Tongue (tissue), 2 donors: Measurements from ENCODE around the gene MAB21L3. TPM values are rescaled to one million over a fixed set of nuclear protein-coding genes. Genes with fewer than 3 reads are reported as not detected.

Experiments used
- DNase-seq: peaks from one replicate; pipeline ENCODE4 v3.0.0-alpha.2; 2015
- total RNA-seq: library from RNA; depleted of rRNA; stranded (reverse); fragments of >200 nt; gene quantifications from one replicate; pipeline ENCODE4 v1.2.3, GENCODE V29; 2014

Gene MAB21L3
- total RNA-seq = 0.31 TPM

DNA sequence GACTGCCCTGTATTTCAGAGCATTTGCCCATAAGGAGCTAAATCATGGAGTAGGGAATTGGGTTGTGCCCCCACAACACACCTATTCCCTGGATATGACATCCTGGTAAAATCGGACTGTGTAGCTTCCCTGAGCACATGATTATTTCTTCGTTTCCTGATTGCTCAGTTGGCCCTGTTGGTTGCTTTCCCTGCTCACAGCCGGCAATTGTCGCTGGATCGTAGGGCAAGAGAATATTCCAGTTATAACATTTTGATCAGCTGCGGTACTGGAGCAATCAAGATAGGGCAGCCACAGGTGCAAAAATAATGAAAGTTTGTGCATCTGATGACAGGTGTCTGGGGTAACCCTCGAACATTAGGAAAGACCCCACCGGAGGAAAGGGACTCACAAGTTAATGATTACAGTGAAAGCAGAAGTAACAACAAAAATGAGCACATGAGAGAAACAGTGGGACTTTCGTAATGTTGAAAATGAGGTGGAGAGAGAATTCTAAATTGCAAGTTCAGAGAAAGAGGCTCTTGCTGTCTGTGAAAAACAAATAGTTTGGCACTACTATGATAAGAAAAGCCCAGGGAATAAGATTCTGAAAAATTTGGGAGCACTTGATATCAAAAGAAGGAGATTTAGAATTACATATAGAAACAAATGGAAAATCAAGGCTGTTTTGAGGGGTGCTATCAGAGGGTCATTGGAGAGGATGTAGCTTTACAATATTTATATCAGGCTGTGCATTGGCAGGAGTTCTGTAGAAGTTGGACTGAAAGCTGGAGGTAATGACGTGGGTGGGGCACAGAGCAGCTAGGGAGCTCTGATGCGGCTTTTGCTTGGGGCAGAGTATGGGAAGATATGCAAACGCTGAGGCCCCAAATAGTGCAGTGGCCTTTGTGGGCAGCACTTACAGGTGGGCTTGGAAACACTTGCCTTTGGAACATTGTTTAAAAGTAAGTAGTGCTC is at the start of gene MAB21L3:
TSS of gene MAB21L3 (plus strand) at position 833 of the 957 bp plus-strand sequence. CDS start 1,217 bp downstream, outside the sequence.
- DNase-seq = no peak

DNA sequence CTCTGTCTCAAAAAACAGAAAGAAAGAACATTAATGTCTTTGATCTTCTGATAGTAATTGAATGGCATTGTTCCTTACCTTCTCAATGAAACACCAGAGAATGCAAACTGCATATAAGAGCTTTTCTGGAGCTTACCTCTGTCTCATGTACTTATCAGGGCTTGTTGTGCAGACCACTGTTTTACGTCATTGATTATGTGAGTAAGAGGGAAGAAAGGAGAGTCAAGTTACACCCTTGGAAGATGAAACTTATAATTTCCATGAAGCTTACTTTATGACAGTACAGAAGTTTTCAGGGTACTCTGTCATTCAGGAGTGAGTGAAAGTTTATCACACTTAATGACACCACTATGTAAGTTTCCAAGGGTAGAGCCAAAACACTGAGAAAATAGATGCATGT is 49.0 kb upstream of the MAB21L3 start:
- no peak for DNase-seq

DNA sequence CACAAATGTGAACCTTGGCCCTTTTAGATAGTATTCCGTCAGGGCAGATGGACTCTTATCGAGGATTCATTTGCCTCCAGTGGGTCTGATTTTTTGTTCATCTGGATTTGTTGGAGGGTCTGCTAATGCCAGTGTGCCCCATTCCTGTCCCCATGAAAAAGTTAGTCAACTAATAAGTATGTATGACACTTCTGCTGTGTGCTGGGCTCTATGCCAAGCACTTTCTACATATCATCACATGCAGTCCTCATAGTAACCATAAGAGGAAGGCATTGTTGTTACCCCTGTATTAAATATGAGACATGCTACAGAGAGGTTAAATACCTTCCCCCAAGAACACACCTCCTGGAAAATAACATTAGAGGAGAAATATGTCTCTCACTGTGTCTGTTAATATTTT is 46.6 kb upstream of the MAB21L3 start:
- peak; percentile 5 for DNase-seq

DNA sequence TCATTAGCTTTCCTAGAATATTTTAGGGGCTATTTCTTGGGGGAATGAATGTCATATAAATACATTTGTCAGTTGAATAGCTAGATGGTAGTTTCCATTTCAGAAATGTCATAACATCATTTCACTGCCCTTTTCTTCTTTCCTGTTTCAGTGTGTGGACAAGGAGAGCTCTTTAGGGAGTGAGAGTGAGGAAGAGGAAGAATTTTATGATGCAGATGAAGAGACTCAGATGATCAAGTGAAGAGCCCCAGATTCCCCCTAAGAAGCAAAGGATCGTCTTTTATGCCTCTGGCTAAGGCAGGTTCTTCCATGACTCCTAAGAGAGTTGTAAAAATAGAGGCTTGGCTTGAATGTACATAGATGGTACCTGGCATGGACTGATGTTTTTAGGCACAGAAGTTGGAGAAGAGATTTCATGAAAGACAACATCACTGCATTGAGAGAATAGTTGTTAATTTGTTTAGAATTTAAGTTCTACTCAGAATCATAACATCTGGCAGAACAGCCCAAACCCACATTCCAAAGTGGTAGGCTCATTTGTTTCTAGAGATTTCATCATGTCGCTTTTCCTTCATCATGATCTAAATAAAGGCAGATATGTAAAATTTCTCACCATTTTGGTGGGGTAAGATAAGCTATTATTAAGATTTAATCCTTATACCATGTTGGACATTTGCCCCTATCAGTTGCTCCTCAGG is 44.2 kb upstream of the MAB21L3 start:
- DNase-seq = peak; percentile 15

DNA sequence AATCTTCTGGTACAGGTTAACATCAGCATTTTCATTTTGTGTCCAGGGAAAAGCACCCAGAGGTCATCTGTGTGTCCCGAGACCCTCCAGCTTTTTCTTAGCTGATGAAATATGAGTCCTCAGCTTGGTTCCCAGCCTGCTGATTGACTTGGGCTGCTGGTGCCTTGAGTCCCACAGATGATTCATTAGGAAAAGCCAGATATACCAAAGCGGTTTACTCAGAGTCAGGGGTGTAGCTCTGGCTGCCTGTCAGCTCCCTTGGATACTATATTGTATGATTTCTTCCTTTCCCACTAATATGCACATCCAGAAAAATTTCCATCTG is 43.7 kb upstream of the MAB21L3 start:
- DNase-seq = peak; percentile 75

DNA sequence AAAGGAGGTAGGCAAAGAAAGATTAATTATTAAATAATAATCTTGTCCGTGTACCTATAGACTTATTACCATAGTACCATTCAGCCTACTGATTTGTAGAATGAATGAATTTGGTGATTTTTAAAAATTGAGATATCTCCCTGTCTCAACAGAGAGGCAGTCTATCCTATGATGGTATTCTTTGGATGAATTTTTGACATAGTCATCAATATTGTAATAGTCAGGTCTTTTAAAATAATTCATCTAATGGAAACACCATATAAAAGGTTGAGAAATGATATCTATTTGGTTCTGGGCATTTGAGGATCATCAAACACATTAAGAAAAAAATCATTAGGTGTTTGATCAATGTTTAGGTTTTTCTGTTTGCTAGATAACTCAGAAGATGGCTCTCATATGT is 35.6 kb upstream of the MAB21L3 start:
- DNase-seq = no peak

DNA sequence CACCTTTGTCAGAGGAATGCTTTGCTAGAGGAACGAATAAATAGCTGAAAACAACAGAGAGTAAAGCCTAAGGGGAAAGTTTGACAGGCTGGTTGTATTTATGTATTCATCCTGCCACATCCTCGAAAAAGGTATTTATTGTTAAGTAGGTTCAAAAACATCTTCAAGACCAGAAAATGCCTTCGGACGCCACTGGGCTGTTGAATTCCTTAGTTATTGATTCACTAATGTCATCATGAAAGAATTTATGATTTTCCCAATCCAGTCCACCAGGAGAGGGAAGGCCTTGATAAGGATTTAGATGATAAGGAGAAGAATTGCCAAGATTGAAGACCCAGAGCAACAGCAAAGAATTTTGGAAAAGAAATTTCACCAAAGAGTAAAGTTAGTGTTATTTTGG is 35.2 kb upstream of the MAB21L3 start:
- no peak for DNase-seq

DNA sequence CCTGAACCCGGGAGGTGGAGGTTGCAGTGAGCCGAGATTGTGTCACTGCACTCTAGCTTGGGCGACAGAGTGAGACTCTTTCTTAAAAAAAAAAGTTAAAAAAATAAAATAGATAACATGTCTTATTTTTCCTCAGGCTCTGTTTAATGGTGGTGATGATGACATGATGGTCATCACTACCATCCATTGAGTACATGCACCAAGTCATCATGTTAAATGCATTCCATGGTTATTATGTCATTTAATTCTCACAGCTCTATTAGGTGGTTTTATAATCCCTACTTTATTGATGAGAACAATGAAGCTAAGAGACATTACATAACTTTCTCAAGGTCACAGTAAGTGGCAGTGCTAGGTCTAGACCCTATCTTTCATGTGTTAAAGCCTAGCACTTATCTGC is 34.4 kb upstream of the MAB21L3 start:
- DNase-seq = no peak

DNA sequence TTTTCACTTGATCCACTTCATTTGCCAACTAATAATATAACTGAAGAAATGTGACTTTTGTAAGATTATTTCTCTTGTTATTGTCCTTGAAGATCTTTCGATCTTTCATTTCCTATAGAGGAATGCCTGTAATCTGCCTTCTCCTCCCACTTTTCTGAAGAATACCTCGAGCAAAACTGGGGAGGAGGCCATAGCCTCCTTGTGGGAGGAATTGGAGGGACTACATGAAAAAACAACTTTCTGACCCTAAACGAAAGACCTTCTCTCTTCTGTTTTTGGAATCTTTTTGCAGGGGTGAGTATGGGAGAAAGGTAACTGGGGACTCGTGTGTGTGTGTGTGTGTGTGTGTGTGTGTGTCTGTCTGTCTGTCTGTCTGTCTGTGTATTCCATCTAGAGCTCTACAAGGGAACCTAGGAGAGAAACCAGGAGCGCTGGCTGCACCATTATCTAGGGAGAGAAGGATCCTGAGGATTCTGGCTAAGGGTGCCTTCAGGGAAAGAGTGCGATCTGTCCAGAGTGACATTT is 32.4 kb upstream of the MAB21L3 start:
- no peak for DNase-seq

DNA sequence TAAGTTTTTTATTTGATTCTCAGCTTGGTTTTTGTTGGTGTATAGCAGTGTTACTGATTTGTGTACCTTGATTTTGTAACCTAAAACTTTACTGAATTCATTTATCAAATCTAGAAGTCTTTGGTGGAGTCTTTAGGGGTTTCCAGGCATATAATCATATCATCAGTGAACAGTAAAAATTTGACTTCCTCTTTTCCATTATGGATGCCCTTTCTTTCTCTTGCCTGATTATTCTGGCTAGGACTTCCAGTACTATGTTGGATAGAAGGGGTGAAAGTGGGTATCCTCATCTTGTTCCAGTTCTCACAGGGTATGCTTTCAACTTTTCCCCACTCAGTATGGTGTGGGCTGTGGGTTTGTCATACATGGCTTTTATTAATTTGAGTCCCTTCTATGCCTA is 23.6 kb upstream of the MAB21L3 start:
- DNase-seq = no peak

DNA sequence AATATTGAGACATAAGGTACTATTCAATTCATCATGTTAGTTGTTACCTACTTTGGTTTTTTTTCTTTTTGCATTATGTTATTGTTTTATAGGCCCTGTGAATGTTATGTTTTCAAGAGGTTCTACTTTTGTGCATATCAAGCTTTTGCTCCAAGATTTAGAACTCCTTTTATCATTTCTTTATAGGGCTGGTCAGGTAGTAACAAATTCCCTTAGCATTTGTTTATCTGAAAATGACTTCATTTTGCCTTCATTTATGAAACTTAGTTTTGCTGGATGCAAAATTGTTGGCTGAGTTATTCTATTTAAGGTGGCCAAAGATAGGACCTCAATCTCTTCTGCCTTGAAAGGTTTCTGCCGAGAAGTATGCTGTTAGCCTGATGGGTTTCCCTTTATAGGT is 21.3 kb upstream of the MAB21L3 start:
- no peak for DNase-seq

DNA sequence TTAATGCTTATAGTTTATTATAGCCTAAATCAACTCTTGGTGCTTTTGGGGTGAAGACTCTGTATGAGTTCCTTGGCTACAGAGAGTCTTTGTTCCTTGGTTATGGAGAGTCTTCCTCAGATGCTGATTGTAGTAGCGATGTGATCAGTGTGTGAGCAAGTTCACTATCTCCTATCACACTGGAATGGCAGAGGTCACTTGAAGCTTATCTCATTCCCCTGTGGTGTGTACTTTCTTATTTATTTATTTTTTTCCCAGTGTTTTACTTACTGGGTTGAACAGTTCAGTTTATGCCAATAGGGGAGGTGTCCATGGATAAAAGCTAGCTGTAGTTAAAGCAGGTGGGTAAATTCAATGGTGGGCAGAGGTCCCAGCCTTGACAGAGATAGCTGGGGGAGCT is 20.1 kb upstream of the MAB21L3 start:
- no peak for DNase-seq

DNA sequence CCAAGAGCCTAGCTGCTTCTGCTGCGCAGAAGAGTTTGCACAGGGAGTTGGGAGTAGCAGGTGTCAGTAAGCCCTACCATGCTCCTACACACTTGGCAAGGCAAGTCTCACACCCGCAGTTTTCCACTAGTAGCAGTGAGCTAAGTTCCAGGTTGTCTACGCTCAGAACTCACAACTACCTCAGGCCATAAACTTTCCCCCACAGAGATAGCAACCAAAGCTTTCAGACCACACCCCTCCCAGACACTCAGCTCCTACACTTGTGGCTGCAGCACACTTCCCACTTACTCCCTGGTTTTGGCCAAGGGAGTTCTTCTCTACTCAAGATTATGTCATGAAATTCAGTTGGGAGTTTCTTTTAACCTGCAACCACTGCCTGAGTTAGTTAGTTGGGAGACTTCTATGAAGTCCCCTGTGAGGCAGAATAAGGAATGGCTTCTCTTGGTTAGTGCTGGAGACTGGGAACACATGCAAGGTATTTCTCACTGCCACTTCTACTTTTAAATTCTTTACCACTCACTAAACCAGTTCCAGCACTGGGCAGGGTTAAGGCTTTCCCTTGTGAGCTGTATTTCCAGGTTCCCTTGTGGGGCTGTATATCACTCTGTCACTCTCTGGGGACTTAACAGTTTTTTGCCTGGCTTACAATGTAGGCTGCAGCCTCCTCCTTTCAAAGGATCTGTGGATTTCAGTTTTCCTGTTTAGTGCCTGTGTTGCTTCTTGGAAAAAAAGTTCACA is 18.3 kb upstream of the MAB21L3 start:
- DNase-seq = no peak

DNA sequence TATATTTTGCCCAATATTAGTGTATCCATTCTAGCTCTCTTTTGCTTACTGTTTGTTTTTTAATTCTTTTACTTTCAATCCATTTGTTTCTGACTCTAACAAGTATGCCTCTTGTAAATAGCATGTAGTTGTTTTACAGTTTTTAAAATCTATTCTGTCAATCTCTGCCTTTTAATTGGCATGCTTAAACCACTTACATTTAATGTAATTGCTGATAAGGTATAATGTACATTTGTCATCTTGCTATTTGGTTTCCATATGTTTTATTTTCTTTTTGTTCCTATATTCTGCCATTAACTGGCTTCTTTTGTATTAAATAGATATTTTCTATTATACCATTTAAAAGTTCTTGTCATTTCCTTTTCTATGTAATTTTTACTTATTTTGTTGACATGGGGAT is 16.2 kb upstream of the MAB21L3 start:
- DNase-seq = no peak

DNA sequence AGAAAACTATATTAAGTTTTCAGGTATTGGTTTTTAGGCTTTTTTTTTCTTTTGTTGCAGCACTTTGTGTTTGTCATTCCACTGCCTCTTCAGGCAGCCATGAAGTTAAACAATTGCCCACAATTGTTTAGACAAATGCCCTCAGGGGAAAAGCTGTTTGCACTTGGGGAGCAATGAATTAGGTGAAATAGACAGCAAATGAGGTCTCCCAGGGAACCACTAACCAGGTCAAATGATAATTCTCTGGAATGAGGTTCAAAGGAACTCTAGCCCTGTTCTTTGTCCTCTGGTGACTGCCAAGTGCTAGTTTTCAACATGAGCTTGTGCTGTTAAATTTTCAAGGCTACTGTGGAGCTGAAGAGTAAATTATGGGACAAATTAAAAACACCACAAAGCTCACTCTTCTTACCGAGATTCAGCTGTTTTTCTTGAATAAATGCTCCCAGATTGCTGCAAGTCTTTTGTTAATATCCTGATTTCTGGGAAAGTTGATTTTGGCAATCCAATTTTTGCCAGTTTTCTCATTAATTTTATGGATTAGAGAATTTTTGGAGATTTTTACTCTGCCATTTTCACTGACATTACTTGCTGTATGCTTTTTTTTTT is 15.1 kb upstream of the MAB21L3 start:
- no peak for DNase-seq

DNA sequence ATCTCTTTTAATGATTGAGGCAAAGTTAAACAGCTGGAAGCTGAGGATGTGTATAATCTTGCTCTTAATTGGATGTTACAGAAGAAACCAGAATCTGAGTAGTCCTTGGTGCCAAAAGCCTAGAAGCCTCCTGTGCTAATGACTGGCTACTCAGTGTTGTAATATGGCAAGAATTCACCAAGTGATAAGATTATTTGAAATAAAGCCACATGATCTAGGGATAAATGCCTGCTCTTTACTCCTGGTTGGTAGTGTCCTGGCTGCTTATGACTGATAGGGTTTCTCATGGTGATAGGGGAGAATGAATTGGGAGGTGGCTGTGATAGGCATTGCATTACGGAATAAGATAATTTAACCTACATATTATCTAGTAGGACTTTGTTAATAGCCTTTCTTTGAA is 13.6 kb upstream of the MAB21L3 start:
- no peak for DNase-seq

DNA sequence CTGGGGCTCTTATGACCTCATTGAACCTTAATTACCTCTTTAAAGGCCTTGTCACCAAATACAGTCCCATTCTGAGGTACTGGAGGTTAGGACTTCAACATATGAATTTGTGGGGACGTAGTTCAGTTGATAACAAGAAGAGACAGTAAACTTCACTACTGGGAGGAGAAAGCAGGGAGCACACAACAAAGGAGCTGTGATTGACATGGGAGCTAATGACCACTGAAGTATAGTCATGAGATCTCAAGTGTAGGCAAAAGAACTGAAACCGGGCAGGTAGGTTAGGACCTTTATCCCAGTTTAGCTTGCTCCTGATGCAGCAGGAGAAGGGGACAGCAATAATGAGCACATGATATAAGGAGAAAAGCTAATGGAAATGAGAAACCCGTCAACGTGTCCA is 11.8 kb upstream of the MAB21L3 start:
- no peak for DNase-seq

DNA sequence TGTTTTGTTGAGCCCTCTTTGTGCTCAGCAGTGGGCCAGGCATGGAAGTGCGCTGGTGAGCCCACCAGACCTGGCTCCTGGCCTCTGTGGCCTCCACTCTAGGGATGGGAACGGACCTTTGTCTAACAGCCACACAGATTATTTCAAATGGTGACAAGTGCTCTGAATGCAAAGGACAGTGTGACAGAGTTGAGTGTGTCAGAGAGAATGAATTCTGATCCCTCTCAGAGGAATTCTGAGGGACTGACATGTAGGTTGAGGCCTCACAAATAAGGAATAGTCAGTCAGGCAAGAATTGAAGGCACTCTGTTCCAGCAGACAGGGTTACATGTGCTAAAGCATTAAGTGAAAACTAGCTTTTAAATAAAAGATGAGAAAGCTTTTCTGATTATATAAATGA is 11.3 kb upstream of the MAB21L3 start:
- no peak for DNase-seq

DNA sequence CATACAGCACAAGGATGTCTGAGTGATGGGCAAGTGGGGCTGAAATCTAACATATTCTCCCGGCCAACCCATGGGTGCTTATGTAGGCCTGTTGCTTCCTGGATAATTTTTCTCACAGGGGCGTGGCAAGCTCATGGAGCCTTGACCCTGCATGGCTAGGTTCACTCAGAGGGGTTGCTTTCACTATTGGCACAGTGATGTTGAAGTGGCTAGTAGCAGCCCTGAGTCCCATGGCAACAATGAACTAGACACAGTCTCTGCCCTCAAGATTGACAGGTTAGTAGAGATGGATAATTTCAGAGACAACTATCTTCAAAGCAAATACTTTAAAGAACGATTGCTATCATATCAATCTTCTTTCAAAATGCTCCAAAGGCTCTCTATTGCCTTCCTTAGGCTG is 6.5 kb upstream of the MAB21L3 start:
- DNase-seq = no peak

DNA sequence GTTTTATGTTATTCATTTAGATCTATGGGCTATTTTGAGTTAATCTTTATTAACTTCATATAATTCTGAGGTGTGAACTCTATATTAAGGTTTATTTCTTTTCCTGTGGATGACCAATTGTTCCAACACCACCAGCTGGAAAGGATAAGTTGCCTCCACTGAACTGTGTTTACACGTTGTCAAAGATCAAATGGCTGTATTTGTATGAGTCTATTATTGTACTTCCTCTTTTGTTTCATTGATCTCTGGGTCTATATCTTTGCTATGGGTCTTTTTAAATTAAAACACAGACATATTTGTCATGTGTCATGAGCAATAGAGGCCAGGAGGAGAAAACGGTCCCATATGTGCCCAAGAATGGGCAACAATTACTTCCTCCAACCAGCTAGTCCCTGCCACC is 5.2 kb upstream of the MAB21L3 start:
- no peak for DNase-seq

DNA sequence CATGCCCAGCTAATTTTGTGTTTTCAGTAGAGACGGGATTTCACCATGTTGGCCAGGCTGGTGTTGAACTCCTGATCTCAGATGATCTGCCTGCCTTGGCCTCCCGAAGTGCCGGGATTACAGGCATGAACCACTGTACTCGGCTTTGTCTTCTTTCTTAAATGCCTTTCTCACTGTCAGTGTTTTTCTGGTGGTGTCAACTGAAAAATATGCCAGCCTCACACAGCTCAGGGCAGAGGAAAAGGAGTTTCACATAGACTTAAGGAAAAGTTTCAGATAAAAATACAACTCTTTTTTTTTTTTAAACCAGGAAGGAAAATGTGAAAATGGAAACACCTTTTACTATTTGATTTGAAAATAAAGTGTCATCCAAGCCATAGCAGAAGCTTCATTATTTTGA is 4.6 kb upstream of the MAB21L3 start:
- DNase-seq = no peak

DNA sequence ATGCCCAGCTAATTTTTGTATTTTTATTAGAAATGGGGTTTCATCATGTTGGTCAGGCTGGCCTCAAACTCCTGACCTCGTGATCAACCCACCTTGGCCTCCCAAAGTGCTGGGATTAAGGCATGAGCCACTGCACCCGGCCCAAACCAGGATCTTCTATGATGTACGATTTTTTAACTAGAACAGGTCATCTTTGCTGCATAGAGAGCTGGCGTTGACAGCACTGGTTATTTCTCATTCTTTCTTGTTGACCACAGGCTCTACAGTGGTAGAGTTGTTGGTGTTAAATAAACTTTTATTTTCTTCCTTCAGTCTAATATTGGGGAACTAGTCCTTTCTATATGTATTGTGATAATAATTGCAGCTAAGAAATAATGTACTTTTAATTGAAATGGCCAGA is 3.8 kb upstream of the MAB21L3 start:
- DNase-seq = no peak
